ENCODE data around the gene PLA2G6. TPM values are rescaled to one million over a fixed set of nuclear protein-coding genes. Genes with fewer than 3 reads are reported as not detected.

Gene PLA2G6
- total and polyA plus RNA-seq, 2 of the 8 experiments (the other 6 are each of a cell fraction or from before 2014, with no cell fraction given), result 13.2 to 21.0 TPM

- H3K79me1 ChIP-seq (ENCODE audit: low read depth, low read length), result no peaks in the 10 kb centered on the region; the same call in 1 of the 2 replicates
- H3K4me3 ChIP-seq (ENCODE audit: extremely low read depth in 1 of 4, insufficient read depth in 2 of 4, low read depth in 3 of 4, low read length in 4 of 4), result no peak overlapping the region
- peaks cover 3 to 7% of the 10 kb centered on the region in 2 experiments for H4K20me1 ChIP-seq (replicated peaks in 1 of 2; ENCODE audit: control insufficient read depth in 1 of 2, insufficient read depth in 2 of 2, low read length in 2 of 2)
- CTCF ChIA-PET (ENCODE audit: partially characterized antibody), result interaction anchor here (1.2 to 2.6 kb wide), 5 partner anchors 9 to 121 kb away, joined by 4 to 24 read pairs (median 5); partner anchors contain the start of gene MAFF
- H3K9ac ChIP-seq (replicated peaks in 1 of 4; ENCODE audit: extremely low read depth in 1 of 4, low read depth in 3 of 4, low read length in 3 of 4), result peak overlapping the region in 2 of 4 experiments; percentile 51 to 52; a peak in 4 of 7 replicates
- H3K18ac ChIP-seq (ENCODE audit: extremely low read depth, low read length), result peak overlapping the region; percentile 48
- H3K4me1 ChIP-seq (replicated peaks in 1 of 4; ENCODE audit: control insufficient read depth in 3 of 4, insufficient read depth in 4 of 4, low read length in 3 of 4), result peaks cover 10 to 27% (median 24%) of the 10 kb centered on the region in 4 experiments
- H3K23me2 ChIP-seq (ENCODE audit: low read depth, low read length), result peaks cover 6% of the 10 kb centered on the region; the same call in 1 of the 2 replicates
- no peak overlapping the region for H3K23ac ChIP-seq (ENCODE audit: insufficient read length)
- DNase-seq (ENCODE audit: low read depth in 1 of 2, low spot score in 2 of 2) (peak; percentile 76 to 84), FAIRE-seq (no peak)
- H3K27me3 ChIP-seq (replicated peaks in 1 of 4; ENCODE audit: control insufficient read depth in 3 of 4, extremely low read depth in 1 of 4, insufficient read depth in 3 of 4, low read length in 3 of 4), result peaks cover 0 to 7% (median 5%) of the 10 kb centered on the region in 4 experiments; a peak in 5 of 7 replicates
- peak overlapping the region; percentile 86 for H2BK12ac ChIP-seq (ENCODE audit: low read depth, low read length)
- H3K4me2 ChIP-seq (ENCODE audit: insufficient read depth in 1 of 2, low read depth in 2 of 2, low read length in 2 of 2), result peak overlapping the region in 1 of 2 experiments; percentile 40; a peak in 2 of 4 replicates
- no peak overlapping the region; the same call in 1 of the 2 replicates for H2AFZ ChIP-seq (ENCODE audit: low read length)
- peak overlapping the region; percentile 61; the same call in 1 of the 2 replicates for H2BK15ac ChIP-seq (ENCODE audit: low read length)
- H3K79me2 ChIP-seq (ENCODE audit: control insufficient read depth in 1 of 2, insufficient read depth in 2 of 2, low read length in 2 of 2), result no peaks in the 10 kb centered on the region
- H2BK5ac ChIP-seq (ENCODE audit: low read depth, low read length), result peak overlapping the region; percentile 77; the same call in 1 of the 2 replicates
- no peak overlapping the region for H3K14ac ChIP-seq (ENCODE audit: insufficient read length)
- H4K5ac ChIP-seq (ENCODE audit: insufficient read length, low read depth, low read length), result no peak overlapping the region
- 52% methylated on average over 23 of the region's 25 CpGs; no CpG with 5 or more reads in 1 of the 2 experiments for WGBS, 2 experiments (ENCODE audit: extremely low coverage in 1 of 2, insufficient coverage in 1 of 2, insufficient read length in 1 of 2, insufficient replicate concordance in 2 of 2, low coverage in 1 of 2, low lambda C conversion rate in 2 of 2, missing lambda C conversion rate in 1 of 2)
- H2AK5ac ChIP-seq (ENCODE audit: low read depth, low read length), result peak overlapping the region; percentile 75; the same call in 1 of the 2 replicates
- peak overlapping the region; percentile 64 for H3K4ac ChIP-seq (replicated peaks; ENCODE audit: insufficient read length, low read depth, low read length)
- POLR2A ChIA-PET (ENCODE audit: partially characterized antibody), result interaction anchor here (0.6 to 1.6 kb wide), 10 partner anchors 8 to 152 kb away, joined by 3 to 4 read pairs (median 3); partner anchors contain the start of gene MAFF
- peak overlapping the region; percentile 60 for H4K8ac ChIP-seq (ENCODE audit: extremely low read depth, insufficient read depth, low read length)
- no peak overlapping the region for H2BK120ac ChIP-seq (replicated peaks; ENCODE audit: low read depth, low read length)
- H4K91ac ChIP-seq (replicated peaks; ENCODE audit: insufficient read length, low read length), result peak overlapping the region; percentile 96
- H2BK20ac ChIP-seq (ENCODE audit: low read length), result 0 out of 2 replicates have a peak overlapping the region, but pooled peaks have one; percentile 32
- peaks cover 0 to 4% (median 2%) of the 10 kb centered on the region in 4 experiments; a peak in 3 of 8 replicates for H3K36me3 ChIP-seq (ENCODE audit: control insufficient read depth in 2 of 4, insufficient read depth in 4 of 4, low read length in 3 of 4)
- no peaks in the 10 kb centered on the region for H3K9me3 ChIP-seq (ENCODE audit: insufficient read depth in 2 of 2, low read depth in 1 of 2, low read length in 1 of 2)
- H3K27ac ChIP-seq (ENCODE audit: low read depth, low read length), result peak overlapping the region; percentile 85; the same call in 1 of the 2 replicates
- H3K56ac ChIP-seq (replicated peaks; ENCODE audit: insufficient read length, low read depth, low read length), result no peak overlapping the region
- TF ChIP-seq ZNF274 (IDR thresholded peaks at IDR 0.05; ENCODE audit: borderline replicate concordance, extremely low read depth, low read length) (no peak), BACH1 (IDR thresholded peaks at IDR 0.05; ENCODE audit: low read length) (peak; percentile 72), CREB1 (IDR thresholded peaks at IDR 0.05) (peak; percentile 50), TEAD4 (IDR thresholded peaks at IDR 0.05; ENCODE audit: low read depth, low read length) (peak; percentile 98), ASH2L (IDR thresholded peaks at IDR 0.05; ENCODE audit: low read length) (no peak), GABPA (IDR thresholded peaks at IDR 0.05; ENCODE audit: borderline replicate concordance, insufficient read depth, low read length) (peak; percentile 67; the same call in 1 of the 2 replicates), USF2 (IDR thresholded peaks at IDR 0.05; ENCODE audit: low read length) (no peak)
These were observed 37.3 kb upstream of the PLA2G6 start for GRCh38 chr22:38218661-38219622.
